Measurements from ENCODE around the gene RNF126.
"Not testable (repeated sequence)": the region's sequence is repeated elsewhere in the genome, so short reads cannot be mapped to it uniquely, and the experiment has no call there.

Gene RNF126

GRCh38 chr19:645912-646778 lies 16.9 kb downstream of the RNF126 start:
- no peak for DNase-seq

- DNase-seq = no peak
Measured at GRCh38 chr19:644789-645188, 18.2 kb downstream of the RNF126 start.

GRCh38 chr19:644363-644762 lies 18.7 kb downstream of the RNF126 start:
- DNase-seq = no peak

- no peak for DNase-seq
Measured at GRCh38 chr19:643736-644135, 19.3 kb downstream of the RNF126 start.

- DNase-seq = no peak
Measured at GRCh38 chr19:642767-643727, 20.0 kb downstream of the RNF126 start.

GRCh38 chr19:641702-642101 lies 21.3 kb downstream of the RNF126 start:
- DNase-seq = no peak

- no peak for DNase-seq
Measured at GRCh38 chr19:640606-641189, 22.3 kb downstream of the RNF126 start.

GRCh38 chr19:640161-640558 lies 22.9 kb downstream of the RNF126 start:
- no peak for DNase-seq

GRCh38 chr19:639253-640160 lies 23.5 kb downstream of the RNF126 start, which contains the start of gene FGF22:
TSS of gene FGF22 (plus strand) at chr19:639879. CDS start at chr19:639926, 47 bp downstream.
- peak; percentile 91 to 96 (median 95) for DNase-seq

GRCh38 chr19:638906-639252 lies 24.1 kb downstream of the RNF126 start:
- DNase-seq = no peak

GRCh38 chr19:634975-635652 lies 27.9 kb downstream of the RNF126 start:
- DNase-seq = no peak

- no peak for DNase-seq
Measured at GRCh38 chr19:633786-634639, 29.0 kb downstream of the RNF126 start.

- DNase-seq = peak; percentile 99 to 100 (median 100)
Measured at GRCh38 chr19:633068-633785, 29.8 kb downstream of the RNF126 start, which contains the start of gene POLRMT. TSS of gene POLRMT (minus strand) at chr19:633537. CDS start at chr19:633512, 25 bp downstream.

- no peak for DNase-seq
Measured at GRCh38 chr19:632579-633067, 30.4 kb downstream of the RNF126 start.

- no peak for DNase-seq
Measured at GRCh38 chr19:629961-630714, 32.9 kb downstream of the RNF126 start.

- peak in 2 of 3 experiments; percentile 65 to 73 for DNase-seq
Measured at GRCh38 chr19:629515-629914, 33.5 kb downstream of the RNF126 start.

GRCh38 chr19:628168-628567 lies 34.8 kb downstream of the RNF126 start:
- peak in 1 of 3 experiments; percentile 28 for DNase-seq

GRCh38 chr19:626566-626965 lies 36.4 kb downstream of the RNF126 start:
- DNase-seq = not testable (repeated sequence)

GRCh38 chr19:625257-625656 lies 37.8 kb downstream of the RNF126 start:
- no peak for DNase-seq
